ENCODE results near the gene GPATCH3.
"Not testable (repeated sequence)": the region's sequence is repeated elsewhere in the genome, so short reads cannot be mapped to it uniquely, and the experiment has no call there.

The GPATCH3 gene

DNA sequence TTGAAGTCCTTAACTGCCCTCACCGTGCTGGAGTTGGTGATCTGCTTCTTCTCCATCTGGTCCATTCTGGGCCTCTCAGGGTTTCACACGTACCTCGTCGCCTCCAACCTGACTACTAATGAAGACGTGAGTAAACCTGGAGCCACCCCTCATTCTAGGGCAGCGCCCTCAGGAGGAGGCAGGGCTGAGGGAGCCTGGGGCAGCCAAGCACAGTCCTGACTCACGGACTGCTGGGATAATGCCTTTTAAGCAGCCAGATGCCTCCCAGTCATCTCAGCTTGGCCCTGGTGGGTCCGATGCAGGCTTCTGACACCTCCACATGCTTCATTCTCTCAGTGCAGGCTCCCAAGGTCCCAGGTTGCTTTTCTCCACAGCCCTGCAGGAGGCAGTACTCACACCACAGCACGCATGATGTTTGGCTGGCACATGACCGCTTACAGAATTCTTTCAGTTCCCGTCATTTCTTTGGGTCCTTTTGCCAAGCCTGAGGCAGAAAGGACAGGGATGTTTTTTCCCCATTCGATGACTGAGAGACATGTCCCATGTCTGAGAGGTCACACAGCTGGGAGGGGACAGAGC is 49.1 kb downstream of the GPATCH3 start:
- Histone ChIP-seq H3K27ac (ENCODE audit: low read length) (no peak overlapping the region), H3K9me3 (ENCODE audit: control insufficient read depth, low read depth, low read length) (no peaks in the 10 kb centered on the region), H3K27me3 (ENCODE audit: control insufficient read depth, insufficient read depth, low read length) (no peaks in the 10 kb centered on the region), H3K4me3 (ENCODE audit: low read length) (no peak overlapping the region), H3K9ac (ENCODE audit: low read length) (no peak overlapping the region), H3K4me1 (ENCODE audit: control insufficient read depth, low read depth, low read length) (no peaks in the 10 kb centered on the region), H3K36me3 (ENCODE audit: control insufficient read depth, low read depth, low read length) (peaks cover 34% of the 10 kb centered on the region)

DNA sequence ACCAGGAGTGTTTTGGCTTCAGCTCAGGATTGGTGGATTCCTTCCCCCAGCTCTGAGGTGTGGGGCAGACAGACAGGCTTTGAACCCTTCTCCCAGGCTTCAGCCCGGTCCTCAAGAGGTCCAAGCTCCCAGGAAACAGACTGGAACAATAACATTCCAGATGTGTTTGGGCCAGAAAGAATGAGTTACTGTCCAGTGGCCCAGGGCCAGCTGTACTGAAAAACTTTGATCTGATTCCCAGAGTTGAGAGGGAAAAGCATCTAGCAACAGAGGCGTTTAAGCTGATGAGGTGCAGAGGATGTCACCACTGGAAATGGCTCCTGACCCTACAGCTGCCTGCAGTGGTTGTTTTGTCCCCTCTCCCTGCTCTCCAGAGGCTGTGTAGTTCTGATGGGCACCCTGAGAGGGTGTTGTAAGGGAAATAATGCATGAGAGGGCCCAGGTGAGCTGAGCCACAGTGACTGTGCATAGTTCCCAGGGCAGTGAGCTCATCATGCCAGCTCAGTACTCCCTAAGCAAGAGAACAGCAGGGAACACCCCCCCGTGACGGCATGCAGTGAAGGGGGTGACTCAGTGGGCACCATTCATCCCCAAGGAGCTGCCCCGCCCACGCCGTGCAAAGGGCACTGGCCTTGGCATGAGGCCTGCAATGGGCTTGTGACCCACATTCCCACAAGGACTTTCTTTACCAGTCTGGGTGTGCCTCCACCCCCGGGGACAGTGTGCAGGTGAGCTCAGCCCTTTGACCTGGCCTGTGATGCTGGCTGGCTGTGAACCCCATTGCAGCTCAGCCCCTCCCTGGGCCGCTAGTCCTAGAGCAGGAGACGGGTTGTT is 51.1 kb downstream of the GPATCH3 start:
- Histone ChIP-seq H3K27ac (ENCODE audit: low read length) (no peak overlapping the region), H3K9ac (ENCODE audit: low read length) (no peak overlapping the region)

DNA sequence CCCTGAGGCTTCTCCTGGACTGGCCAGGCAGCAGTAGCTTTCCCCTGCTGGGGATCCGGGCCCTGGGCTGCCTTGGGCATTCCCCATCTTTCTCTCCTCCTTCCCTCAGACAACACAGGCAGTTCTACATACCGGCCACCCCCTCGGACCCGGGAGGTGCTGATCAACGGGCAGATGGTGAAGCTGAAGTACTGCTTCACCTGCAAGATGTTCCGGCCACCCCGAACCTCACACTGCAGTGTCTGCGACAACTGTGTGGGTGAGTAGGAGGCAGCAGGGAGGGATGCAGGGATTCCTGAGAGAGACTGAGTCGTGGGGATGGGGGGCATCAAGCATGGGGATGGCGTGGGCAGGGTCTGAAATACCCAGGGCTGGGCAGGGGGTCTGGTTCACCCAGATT is 51.8 kb downstream of the GPATCH3 start:
- Histone ChIP-seq H3K36me3 (ENCODE audit: control insufficient read depth, low read depth, low read length) (peaks cover 41% of the 10 kb centered on the region), H3K9me3 (ENCODE audit: control insufficient read depth, low read depth, low read length) (no peaks in the 10 kb centered on the region), H3K4me3 (ENCODE audit: low read length) (no peak overlapping the region), H3K4me1 (ENCODE audit: control insufficient read depth, low read depth, low read length) (no peaks in the 10 kb centered on the region), H3K27me3 (ENCODE audit: control insufficient read depth, insufficient read depth, low read length) (no peaks in the 10 kb centered on the region), H3K27ac (ENCODE audit: low read length) (no peak overlapping the region), H3K9ac (ENCODE audit: low read length) (no peak overlapping the region)

More for the DNA sequence above, 51.1 kb downstream of the GPATCH3 start:
- H3K27me3 ChIP-seq (ENCODE audit: control insufficient read depth, insufficient read depth, low read length) = no peaks in the 10 kb centered on the region
- H3K4me1 ChIP-seq (ENCODE audit: control insufficient read depth, low read depth, low read length) = no peaks in the 10 kb centered on the region
- no peak overlapping the region for H3K4me3 ChIP-seq (ENCODE audit: low read length)
- peaks cover 38% of the 10 kb centered on the region for H3K36me3 ChIP-seq (ENCODE audit: control insufficient read depth, low read depth, low read length)
- H3K9me3 ChIP-seq (ENCODE audit: control insufficient read depth, low read depth, low read length) = no peaks in the 10 kb centered on the region

DNA sequence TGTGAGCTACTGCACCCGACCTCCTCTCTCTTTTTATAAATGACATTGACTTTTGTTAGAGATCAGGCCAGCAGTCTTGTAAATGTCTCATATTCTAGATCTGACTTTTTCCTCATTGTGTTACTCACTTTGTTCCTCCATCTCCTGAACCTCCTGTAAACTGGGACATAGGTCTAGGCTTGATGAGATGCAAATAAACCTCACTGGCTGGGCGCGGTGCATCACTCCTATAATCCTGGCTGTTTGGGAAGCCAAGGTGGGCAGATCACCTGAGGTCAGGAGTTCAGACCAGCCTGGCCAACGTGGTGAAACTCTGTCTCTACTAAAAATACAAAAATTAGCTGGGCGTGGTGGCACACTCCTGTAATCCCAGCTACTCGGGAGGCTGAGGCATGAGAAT is 52.4 kb downstream of the GPATCH3 start:
- H3K4me1 ChIP-seq (ENCODE audit: control insufficient read depth, low read depth, low read length); H3K4me3 ChIP-seq (ENCODE audit: low read length); H3K27ac ChIP-seq (ENCODE audit: low read length); H3K9ac ChIP-seq (ENCODE audit: low read length); H3K27me3 ChIP-seq (ENCODE audit: control insufficient read depth, insufficient read depth, low read length); H3K9me3 ChIP-seq (ENCODE audit: control insufficient read depth, low read depth, low read length): not testable (repeated sequence)
- peaks cover 41% of the 10 kb centered on the region for H3K36me3 ChIP-seq (ENCODE audit: control insufficient read depth, low read depth, low read length)

DNA sequence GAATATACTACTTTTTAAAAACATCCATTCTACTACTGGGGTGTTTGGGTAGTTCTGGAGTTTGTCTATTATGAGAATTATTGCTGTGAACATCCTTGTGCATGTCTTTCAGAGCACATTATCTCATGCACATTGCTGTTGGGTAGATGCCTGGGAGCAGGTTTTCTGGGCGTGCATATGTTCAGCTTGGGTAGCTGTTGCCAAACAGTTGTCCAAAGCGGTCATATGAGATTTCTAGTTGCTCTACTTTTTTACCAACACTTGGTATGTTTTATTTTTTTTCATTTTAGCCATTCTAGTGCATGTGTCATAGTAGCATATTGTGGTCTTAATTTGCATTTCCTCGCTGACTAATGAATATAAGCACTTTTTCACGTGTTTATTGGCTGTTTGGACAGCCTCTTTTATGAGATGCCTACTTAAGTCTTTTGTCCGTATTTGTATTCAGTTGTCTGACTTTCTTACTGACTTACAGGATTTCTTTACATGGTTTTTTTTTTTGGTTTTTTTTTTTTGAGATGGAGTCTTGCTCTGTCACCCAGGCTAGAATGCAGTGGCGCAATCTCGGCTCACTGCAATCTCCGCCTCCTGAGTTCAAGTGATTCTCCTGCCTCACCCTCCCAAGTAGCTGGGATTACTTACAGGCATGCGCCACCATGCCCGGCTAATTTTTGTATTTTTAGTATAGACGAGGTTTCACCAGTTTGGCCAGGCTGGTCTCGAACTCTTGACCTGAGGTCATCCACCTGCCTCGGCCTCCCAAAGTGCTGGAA is 55.7 kb downstream of the GPATCH3 start:
- H3K4me1 ChIP-seq (ENCODE audit: control insufficient read depth, low read depth, low read length) = no peaks in the 10 kb centered on the region
- H3K9me3 ChIP-seq (ENCODE audit: control insufficient read depth, low read depth, low read length) = no peaks in the 10 kb centered on the region
- no peak overlapping the region for H3K4me3 ChIP-seq (ENCODE audit: low read length)
- no peak overlapping the region for H3K27ac ChIP-seq (ENCODE audit: low read length)
- H3K36me3 ChIP-seq (ENCODE audit: control insufficient read depth, low read depth, low read length) = peaks cover 23% of the 10 kb centered on the region
- H3K27me3 ChIP-seq (ENCODE audit: control insufficient read depth, insufficient read depth, low read length) = no peaks in the 10 kb centered on the region
- H3K9ac ChIP-seq (ENCODE audit: low read length) = no peak overlapping the region
